K562 (cell line): ENCODE results near the gene IDS. TPM values are rescaled to one million over a fixed set of nuclear protein-coding genes. Genes with fewer than 3 reads are reported as not detected.
A peak's percentile ranks its signal among the peaks of the same experiment; 100 is the strongest.

Experiments used
- ATAC-seq: fragments of 200-7000 bp; cut with Tn5 transposase; 3 replicates; pipeline ENCODE4 v1.9.1; 2020; ENCODE audit warnings: moderate library complexity
- BruUV-seq: library from RNA; stranded (reverse); fragments of 400-500 nt; replicated peaks from 2 replicates; lab custom pipeline; 2021; lab: Mats Ljungman, UMichigan
- CTCF ChIA-PET: fragments of 300-600 bp; formaldehyde crosslinking; extraction: SDS; loops from one replicate; lab custom pipeline; 2021; ENCODE audit warnings: low intra/inter-chr PET ratio; lab: Yijun Ruan, JAX
- POLR2A ChIA-PET: fragments of 300-600, 350-650 bp; sonication (Branson Sonifier 250); formaldehyde crosslinking; extraction: SDS; loops from one replicate; lab custom pipeline; 2021; ENCODE audit warnings: antibody characterized with exemption, inconsistent platforms; lab: Yijun Ruan, JAX
- DNase-seq, 4 experiments: peaks; one replicate each; pipeline versions ENCODE4 v3.0.0 to v3.0.0-alpha.2; 2011 to 2018; ENCODE audit warnings: low spot score in 3 of 4, mixed read lengths in 3 of 4; ENCODE audit errors: extremely low read depth in 1 of 4
- FAIRE-seq: peaks from 2 replicates; lab custom pipeline; 2011; peaks lifted over from hg19 to GRCh38; lab: Jason Lieb, UNC
- H2AFZ ChIP-seq: 2 replicates; pipeline ENCODE4 v1.6.0; 2011; ENCODE audit warnings: low read depth, low read length, control low read depth, inconsistent platforms
- H3K27ac ChIP-seq: fragments of 200-600 bp; 3 replicates; pipeline ENCODE4 v1.8.0; 2011; ENCODE audit warnings: low read depth, mild to moderate bottlenecking, control low read depth, inconsistent platforms, low read length, moderate library complexity, mixed read lengths; ENCODE audit errors: extremely low read depth
- H3K27me3 ChIP-seq, 2 experiments: fragments of 300-600 bp in 1 of 2; 2 replicates in 1 of 2; 3 replicates in 1 of 2; pipeline versions ENCODE4 v1.6.0 to v1.8.0; 2011; ENCODE audit warnings: inconsistent platforms in 2 of 2, low read length in 2 of 2, mild to moderate bottlenecking in 1 of 2, mixed read lengths in 1 of 2, moderate library complexity in 1 of 2; ENCODE audit not compliant: control insufficient read depth in 2 of 2, insufficient read depth in 2 of 2
- H3K36me3 ChIP-seq: fragments of 300-600 bp; 3 replicates; pipeline ENCODE4 v1.8.0; 2011; ENCODE audit warnings: mild to moderate bottlenecking, low read length, inconsistent platforms; ENCODE audit not compliant: control insufficient read depth, insufficient read depth
- H3K4me1 ChIP-seq, 2 experiments: fragments of 200-600 bp in 1 of 2; replicated peaks in 1 of 2; 2 replicates in 1 of 2; 3 replicates in 1 of 2; pipeline versions ENCODE4 v1.5.1 to v1.8.0; 2011; ENCODE audit warnings: inconsistent platforms in 2 of 2, low read length in 2 of 2, mild to moderate bottlenecking in 1 of 2, mixed read lengths in 1 of 2, moderate library complexity in 1 of 2; ENCODE audit not compliant: control insufficient read depth in 2 of 2, insufficient read depth in 2 of 2
- H3K4me2 ChIP-seq: 2 replicates; pipeline ENCODE4 v1.6.1; 2011; ENCODE audit warnings: low read length, control low read depth, inconsistent platforms, mixed read lengths; ENCODE audit not compliant: insufficient read depth
- H3K4me3 ChIP-seq: fragments of 200-600 bp; sonication (generic), shearing (Covaris generic); 2 replicates; pipeline ENCODE4 v1.5.1; 2016; ENCODE audit warnings: control low read depth, inconsistent platforms
- H3K79me2 ChIP-seq: fragments of 200-600 bp; 3 replicates; pipeline ENCODE4 v1.8.0; 2011; ENCODE audit warnings: low read length, inconsistent platforms; ENCODE audit not compliant: control insufficient read depth, insufficient read depth
- H3K9ac ChIP-seq, 2 experiments: 2 replicates each; pipeline versions ENCODE4 v1.6.0 to v1.6.1; 2011; ENCODE audit warnings: low read depth in 2 of 2, low read length in 2 of 2, control low read depth in 1 of 2, inconsistent platforms in 1 of 2, mild to moderate bottlenecking in 1 of 2, mixed read lengths in 1 of 2; ENCODE audit not compliant: insufficient read depth in 1 of 2
- H3K9me1 ChIP-seq: one replicate; pipeline ENCODE4 v1.6.0; 2011; ENCODE audit warnings: inconsistent platforms, mild to moderate bottlenecking, low read length, moderate library complexity; ENCODE audit not compliant: control insufficient read depth, insufficient read depth
- H3K9me3 ChIP-seq: replicated peaks from 2 replicates; pipeline ENCODE4 v1.5.1; 2011; ENCODE audit warnings: low read depth, low read length, inconsistent platforms; ENCODE audit not compliant: control insufficient read depth, insufficient read depth
- H4K20me1 ChIP-seq: replicated peaks from 2 replicates; pipeline ENCODE4 v1.6.1; 2011; ENCODE audit warnings: low read length, inconsistent platforms, mixed read lengths; ENCODE audit not compliant: control insufficient read depth, insufficient read depth
- CBFA2T2 ChIP-seq: fragments of 450-650 bp; conservative IDR thresholded peaks from 2 replicates; pipeline ENCODE4 v1.6.1; 2017; ENCODE audit warnings: mild to moderate bottlenecking
- CC2D1A ChIP-seq: fragments of 450-650 bp; IDR thresholded peaks from 2 replicates; pipeline ENCODE4 v1.6.1; 2017; ENCODE audit warnings: mild to moderate bottlenecking
- GATAD2A ChIP-seq: fragments of 450-650 bp; IDR thresholded peaks from 2 replicates; pipeline ENCODE4 v1.6.1; 2017
- GATAD2B ChIP-seq: fragments of 450-650 bp; IDR thresholded peaks from 2 replicates; pipeline ENCODE4 v1.6.1; 2017; ENCODE audit warnings: mild to moderate bottlenecking, borderline replicate concordance
- HDAC3 ChIP-seq: fragments of 450-650 bp; IDR thresholded peaks from 2 replicates; pipeline ENCODE4 v1.6.1; 2018; ENCODE audit warnings: borderline replicate concordance, mild to moderate bottlenecking, moderate library complexity; ENCODE audit not compliant: partially characterized antibody
- PRPF4 ChIP-seq: fragments of 200-400 bp; formaldehyde crosslinking; IDR thresholded peaks from one replicate; pipeline ENCODE4 v1.6.1; 2017; ENCODE audit warnings: low read length, low read depth, mild to moderate bottlenecking; ENCODE audit not compliant: insufficient read depth, poor library complexity, severe bottlenecking
- RAD51 ChIP-seq: fragments of 450-650 bp; IDR thresholded peaks from 2 replicates; pipeline ENCODE4 v1.7.1; 2016; ENCODE audit warnings: low read depth, mild to moderate bottlenecking, borderline replicate concordance
- TFAP4 ChIP-seq: sonication (generic); formaldehyde crosslinking; IDR thresholded peaks from 2 replicates; pipeline ENCODE4 v1.8.0; 2022; ENCODE audit warnings: missing genetic modification reagents, mild to moderate bottlenecking, moderate library complexity, borderline replicate concordance
- TFE3 ChIP-seq: fragments of 450-650 bp; formaldehyde crosslinking; IDR thresholded peaks from 2 replicates; pipeline ENCODE4 v1.4.0; 2020; ENCODE audit warnings: mild to moderate bottlenecking, mixed read lengths
- TOE1 ChIP-seq, 2 experiments: fragments of 450-650 bp in 1 of 2; sonication (generic) in 1 of 2; formaldehyde crosslinking in 1 of 2; IDR thresholded peaks; 2 replicates each; pipeline versions ENCODE4 v1.7.1 to v1.8.0; 2016 to 2022; ENCODE audit warnings: borderline replicate concordance in 2 of 2, mild to moderate bottlenecking in 2 of 2, antibody characterized with exemption in 1 of 2, inconsistent platforms in 1 of 2, low read depth in 1 of 2, missing genetic modification reagents in 1 of 2, moderate library complexity in 1 of 2
- USF2 ChIP-seq: sonication (generic); formaldehyde crosslinking; IDR thresholded peaks from 2 replicates; pipeline ENCODE4 v1.5.0; 2020; ENCODE audit warnings: missing genetic modification reagents
- YY1 ChIP-seq, 3 experiments: IDR thresholded peaks; 2 replicates each; pipeline ENCODE4 v1.6.1; 2011; ENCODE audit warnings: low read length in 2 of 3, mild to moderate bottlenecking in 2 of 3, moderate library complexity in 2 of 3, borderline replicate concordance in 1 of 3, control low read depth in 1 of 3, low read depth in 1 of 3; ENCODE audit not compliant: insufficient read depth in 3 of 3, insufficient replicate concordance in 2 of 3, control insufficient read depth in 1 of 3, insufficient read length in 1 of 3; ENCODE audit errors: extremely low read depth in 1 of 3
- ZBTB17 ChIP-seq: fragments of 450-650 bp; formaldehyde crosslinking; IDR thresholded peaks from 2 replicates; pipeline ENCODE4 v1.4.0; 2020; ENCODE audit warnings: mild to moderate bottlenecking
- WGBS: fragments of 100-300 bp; shearing (Covaris generic); methylation state at CpG from one replicate; pipeline ENCODE4 v1.1.6; 2016; ENCODE audit warnings: low coverage, mixed read lengths; ENCODE audit not compliant: insufficient coverage; ENCODE audit errors: missing lambda C conversion rate; 5-methylcytosine and 5-hydroxymethylcytosine counted together
- in situ Hi-C: fragments of 300-500 bp; cut with MboI; formaldehyde crosslinking; loops from 4 replicates; pipeline ENCODE4 v1.15.0; 2018; ENCODE audit warnings: inconsistent platforms, mixed read lengths
- intact Hi-C: fragments of 100-400 bp; cut with micrococcal nuclease; formaldehyde crosslinking; loops from 2 replicates; pipeline ENCODE4 v1.14.2; 2022
- polyA plus RNA-seq, 8 experiments: library from polyadenylated mRNA; depleted of rRNA in 4 of 8; stranded (reverse) in 5 of 8; unstranded in 3 of 8; fragments of >200 nt; fragmentation: Nextera tagmentation in 2 of 8; fragmentation: Illumina TruSeq in 1 of 8; extraction: Ambion mirVana in 2 of 8; extraction: Trizol in 1 of 8; gene quantifications; 2 replicates each; pipeline versions ENCODE4 v1.2.1 to v1.2.3, GENCODE V29; 2011 to 2014; ENCODE audit warnings: inconsistent platforms in 1 of 8, missing spikeins in 1 of 8
- total RNA-seq, 7 experiments: library from RNA; depleted of rRNA in 6 of 7; stranded (reverse); fragments of >200 nt in 6 of 7; fragmentation: Illumina TruSeq in 2 of 7; extraction: Trizol in 2 of 7; gene quantifications; 2 replicates each; pipeline versions ENCODE4 v1.2.1 to v1.2.3, GENCODE V29; 2011 to 2021; ENCODE audit warnings: low replicate concordance in 1 of 7

The IDS gene
- total and polyA plus RNA-seq, 9 of the 15 experiments (the other 6 are each of a cell fraction or from before 2014, with no cell fraction given), result 2.0 to 18.6 (median 8.6) TPM

- TF ChIP-seq TFAP4 (CRISPR knock-in tag) (no peak), GATAD2B (no peak)
Measured at GRCh38 chrX:149518236-149518635, 13.1 kb upstream of the IDS start (continued).

GRCh38 chrX:149517308-149517707 lies 12.2 kb upstream of the IDS start:
- Histone ChIP-seq H3K9me3 (no peaks in the 10 kb centered on the region), H3K27me3 (no peaks in the 10 kb centered on the region), H3K9ac (no peak overlapping the region), H3K36me3 (no peaks in the 10 kb centered on the region), H4K20me1 (no peaks in the 10 kb centered on the region), H3K27ac (no peak overlapping the region), H3K4me2 (no peak overlapping the region), H2AFZ (no peak overlapping the region), H3K79me2 (no peaks in the 10 kb centered on the region), H3K4me1 (peaks cover 3 to 24% of the 10 kb centered on the region in 2 experiments; a peak in 4 of 5 replicates), H3K9me1 (no peaks in the 10 kb centered on the region), H3K4me3 (no peak overlapping the region)
- TF ChIP-seq GATAD2A, result no peak
- TF ChIP-seq CC2D1A, result no peak
- TF ChIP-seq YY1 (IDR thresholded peaks at IDR 0.05; ENCODE audit: borderline replicate concordance in 1 of 3, control insufficient read depth in 1 of 3, extremely low read depth in 1 of 3, insufficient read depth in 3 of 3, insufficient read length in 1 of 3, insufficient replicate concordance in 2 of 3, low read depth in 1 of 3, low read length in 2 of 3), result no peak
- no peak for TF ChIP-seq PRPF4
- TF ChIP-seq CBFA2T2, result peak; percentile 48
- TF ChIP-seq ZBTB17 (CRISPR knock-in tag), result no peak
- TF ChIP-seq RAD51, result peak; percentile 86
- peak; percentile 95 for TF ChIP-seq TFE3
- TF ChIP-seq TOE1 (IDR thresholded peaks at IDR 0.05; ENCODE audit: borderline replicate concordance), result peak; percentile 74; the same call in 1 of the 2 replicates
- TF ChIP-seq TOE1 (CRISPR knock-in tag; IDR thresholded peaks at IDR 0.05; ENCODE audit: borderline replicate concordance, low read depth), result no peak
- TF ChIP-seq USF2 (CRISPR knock-in tag), result peak; percentile 34; the same call in 1 of the 2 replicates
- no peak for TF ChIP-seq HDAC3
- DNase-seq (no peak), ATAC-seq (no peak), FAIRE-seq (no peak)
- no TSS peak for BruUV-seq
- intact Hi-C loops, result loop anchor here (10.0 kb wide), 1 partner anchor 127 kb away; no protein-coding TSS in a partner anchor
- WGBS, result 23% methylated on average over 1 of the region's 1 CpG
- ChIA-PET POLR2A (interaction anchor here (0.7 kb wide), 1 partner anchor 1575 kb away, joined by 3 read pairs; no protein-coding TSS in a partner anchor), CTCF (no interaction called here)
- in situ Hi-C loops, result loop anchor here (10.0 to 25.0 kb wide), 2 partner anchors 57 to 120 kb away; partner anchors contain the start of gene TMEM185A
